ENCODE data around the gene SIRT4.

DNA sequence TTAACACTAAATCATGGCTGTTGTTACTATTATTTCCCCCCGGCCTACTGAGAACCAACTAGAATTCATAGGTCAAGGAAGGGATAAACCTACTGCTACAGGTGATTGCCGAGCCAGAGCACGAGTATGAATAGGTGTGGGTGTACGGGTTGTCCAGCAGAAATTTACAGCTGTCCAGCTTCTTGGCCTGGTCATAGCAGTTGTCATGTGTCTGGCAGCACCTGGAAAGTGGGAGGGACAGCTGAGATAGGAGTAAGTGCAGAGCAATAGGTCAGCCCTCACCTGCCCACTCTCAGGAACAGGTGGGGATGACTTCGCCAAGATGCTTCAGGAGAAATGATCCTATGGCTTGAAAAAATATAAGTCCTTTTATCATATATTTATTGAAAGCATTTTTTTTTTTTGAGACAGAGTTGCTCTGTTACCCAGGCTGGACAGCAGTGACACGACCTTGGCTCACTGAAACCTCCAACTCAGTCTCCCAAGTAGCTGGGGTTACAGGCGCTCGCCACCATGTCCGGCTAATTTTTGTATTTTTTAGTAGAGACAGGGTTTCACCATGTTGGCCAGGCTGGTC is 22.8 kb downstream of the SIRT4 start:
- TF ChIP-seq IRF2 (CRISPR knock-in tag; IDR thresholded peaks at IDR 0.05; ENCODE audit: borderline replicate concordance, low read depth) (no peak), FOXJ3 (CRISPR knock-in tag; IDR thresholded peaks at IDR 0.05; ENCODE audit: borderline replicate concordance) (no peak), FOXK1 (CRISPR knock-in tag; IDR thresholded peaks at IDR 0.05) (no peak), ZNF232 (CRISPR knock-in tag; IDR thresholded peaks at IDR 0.05) (no peak), CREB1 (CRISPR knock-in tag; IDR thresholded peaks at IDR 0.05) (no peak), SP1 (CRISPR knock-in tag; conservative IDR thresholded peaks at IDR 0.05) (no peak)
- TF ChIP-seq, protein P1, sequence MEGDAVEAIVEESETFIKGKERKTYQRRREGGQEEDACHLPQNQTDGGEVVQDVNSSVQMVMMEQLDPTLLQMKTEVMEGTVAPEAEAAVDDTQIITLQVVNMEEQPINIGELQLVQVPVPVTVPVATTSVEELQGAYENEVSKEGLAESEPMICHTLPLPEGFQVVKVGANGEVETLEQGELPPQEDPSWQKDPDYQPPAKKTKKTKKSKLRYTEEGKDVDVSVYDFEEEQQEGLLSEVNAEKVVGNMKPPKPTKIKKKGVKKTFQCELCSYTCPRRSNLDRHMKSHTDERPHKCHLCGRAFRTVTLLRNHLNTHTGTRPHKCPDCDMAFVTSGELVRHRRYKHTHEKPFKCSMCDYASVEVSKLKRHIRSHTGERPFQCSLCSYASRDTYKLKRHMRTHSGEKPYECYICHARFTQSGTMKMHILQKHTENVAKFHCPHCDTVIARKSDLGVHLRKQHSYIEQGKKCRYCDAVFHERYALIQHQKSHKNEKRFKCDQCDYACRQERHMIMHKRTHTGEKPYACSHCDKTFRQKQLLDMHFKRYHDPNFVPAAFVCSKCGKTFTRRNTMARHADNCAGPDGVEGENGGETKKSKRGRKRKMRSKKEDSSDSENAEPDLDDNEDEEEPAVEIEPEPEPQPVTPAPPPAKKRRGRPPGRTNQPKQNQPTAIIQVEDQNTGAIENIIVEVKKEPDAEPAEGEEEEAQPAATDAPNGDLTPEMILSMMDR (IDR thresholded peaks at IDR 0.05): no peak
- TF ChIP-seq, protein P2, sequence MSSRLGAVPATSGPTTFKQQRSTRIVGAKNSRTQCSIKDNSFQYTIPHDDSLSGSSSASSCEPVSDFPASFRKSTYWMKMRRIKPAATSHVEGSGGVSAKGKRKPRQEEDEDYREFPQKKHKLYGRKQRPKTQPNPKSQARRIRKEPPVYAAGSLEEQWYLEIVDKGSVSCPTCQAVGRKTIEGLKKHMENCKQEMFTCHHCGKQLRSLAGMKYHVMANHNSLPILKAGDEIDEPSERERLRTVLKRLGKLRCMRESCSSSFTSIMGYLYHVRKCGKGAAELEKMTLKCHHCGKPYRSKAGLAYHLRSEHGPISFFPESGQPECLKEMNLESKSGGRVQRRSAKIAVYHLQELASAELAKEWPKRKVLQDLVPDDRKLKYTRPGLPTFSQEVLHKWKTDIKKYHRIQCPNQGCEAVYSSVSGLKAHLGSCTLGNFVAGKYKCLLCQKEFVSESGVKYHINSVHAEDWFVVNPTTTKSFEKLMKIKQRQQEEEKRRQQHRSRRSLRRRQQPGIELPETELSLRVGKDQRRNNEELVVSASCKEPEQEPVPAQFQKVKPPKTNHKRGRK (CRISPR knock-in tag; IDR thresholded peaks at IDR 0.05; ENCODE audit: borderline replicate concordance): no peak
- TF ChIP-seq, protein P3, sequence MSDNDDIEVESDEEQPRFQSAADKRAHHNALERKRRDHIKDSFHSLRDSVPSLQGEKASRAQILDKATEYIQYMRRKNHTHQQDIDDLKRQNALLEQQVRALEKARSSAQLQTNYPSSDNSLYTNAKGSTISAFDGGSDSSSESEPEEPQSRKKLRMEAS (CRISPR knock-in tag; IDR thresholded peaks at IDR 0.05): no peak
